GM18499 (cell line): ENCODE data around the gene RSAD1.

Experiments used
- ATAC-seq: cut with Tn5 transposase; IDR thresholded peaks from one replicate; pipeline ENCODE4 v1.9.1; 2021; ENCODE audit warnings: moderate number of reproducible peaks; ENCODE audit not compliant: insufficient read depth, unreplicated experiment

The RSAD1 gene

GRCh38 chr17:50517011-50517410 lies 38.4 kb downstream of the RSAD1 start:
- ATAC-seq: no peak

GRCh38 chr17:50517504-50518383 lies 39.1 kb downstream of the RSAD1 start:
- ATAC-seq: no peak

- no peak for ATAC-seq
Measured at GRCh38 chr17:50518384-50519023, 39.8 kb downstream of the RSAD1 start.

- no peak for ATAC-seq
Measured at GRCh38 chr17:50519141-50519834, 40.6 kb downstream of the RSAD1 start.

- ATAC-seq: no peak
Measured at GRCh38 chr17:50520483-50520882, 41.8 kb downstream of the RSAD1 start.

GRCh38 chr17:50521514-50521913 lies 42.9 kb downstream of the RSAD1 start:
- no peak for ATAC-seq

- no peak for ATAC-seq
Measured at GRCh38 chr17:50522766-50523165, 44.1 kb downstream of the RSAD1 start.

GRCh38 chr17:50523208-50523607 lies 44.5 kb downstream of the RSAD1 start:
- ATAC-seq: no peak

GRCh38 chr17:50524838-50525237 lies 46.2 kb downstream of the RSAD1 start:
- no peak for ATAC-seq

GRCh38 chr17:50527155-50527762 lies 48.6 kb downstream of the RSAD1 start:
- ATAC-seq: no peak

GRCh38 chr17:50527949-50528474 lies 49.4 kb downstream of the RSAD1 start:
- no peak for ATAC-seq

- no peak for ATAC-seq
Measured at GRCh38 chr17:50529849-50530248, 51.2 kb downstream of the RSAD1 start.

- no peak for ATAC-seq
Measured at GRCh38 chr17:50531428-50532025, 52.9 kb downstream of the RSAD1 start.

- no peak for ATAC-seq
Measured at GRCh38 chr17:50532452-50533024, 53.9 kb downstream of the RSAD1 start, which contains the start of gene EPN3. EPN3 (plus strand) TSS chr17:50532735; CDS start chr17:50536557, 3,822 bp downstream.

GRCh38 chr17:50533185-50533584 lies 54.5 kb downstream of the RSAD1 start:
- no peak for ATAC-seq

GRCh38 chr17:50533720-50534148 lies 55.1 kb downstream of the RSAD1 start:
- ATAC-seq: no peak

- no peak for ATAC-seq
Measured at GRCh38 chr17:50534222-50534978, 55.7 kb downstream of the RSAD1 start.

GRCh38 chr17:50534979-50535326 lies 56.3 kb downstream of the RSAD1 start:
- no peak for ATAC-seq

- ATAC-seq: no peak
Measured at GRCh38 chr17:50535407-50535806, 56.7 kb downstream of the RSAD1 start.
